OCI-LY7 (cell line): ENCODE data around the gene RBM47. TPM values are rescaled to one million over a fixed set of nuclear protein-coding genes. Genes with fewer than 3 reads are reported as not detected.
"Not testable (repeated sequence)": the region's sequence is repeated elsewhere in the genome, so short reads cannot be mapped to it uniquely, and the experiment has no call there.

Source experiments
- BruUV-seq: library from RNA; stranded (reverse); fragments of 400-500 nt; replicated peaks from 2 replicates; lab custom pipeline; 2021; lab: Mats Ljungman, UMichigan
- CTCF ChIA-PET: fragments of 300-600 bp; sonication (Branson Sonifier 250); formaldehyde crosslinking; loops from one replicate; lab custom pipeline; 2022; ENCODE audit warnings: antibody characterized with exemption; ENCODE audit not compliant: unreplicated experiment; lab: Charles Lee
- POLR2A ChIA-PET: fragments of 300-600 bp; sonication (Branson Sonifier 250); formaldehyde crosslinking; loops from one replicate; lab custom pipeline; 2022; ENCODE audit warnings: antibody characterized with exemption; lab: Charles Lee
- DNase-seq: peaks from one replicate; pipeline ENCODE4 v3.0.0-alpha.2; 2015; ENCODE audit warnings: low spot score
- H2AFZ ChIP-seq: fragments of 200-600 bp; sonication (generic), shearing (Covaris generic); 2 replicates; pipeline ENCODE4 v1.6.1; 2014; ENCODE audit warnings: mild to moderate bottlenecking, antibody characterized with exemption, low read length, moderate library complexity
- H3K27ac ChIP-seq: fragments of 200-600 bp; sonication (generic); 2 replicates; pipeline ENCODE4 v1.5.1; 2014; ENCODE audit warnings: mixed run types, low read depth, mild to moderate bottlenecking, moderate library complexity, low read length, inconsistent platforms; ENCODE audit not compliant: poor library complexity, severe bottlenecking
- H3K36me3 ChIP-seq: fragments of 200-600 bp; sonication (generic); 2 replicates; pipeline ENCODE4 v1.6.1; 2014; ENCODE audit warnings: mild to moderate bottlenecking, antibody characterized with exemption, low read length, moderate library complexity, mixed read lengths; ENCODE audit not compliant: insufficient read depth
- H3K4me1 ChIP-seq: fragments of 200-600 bp; sonication (generic); 2 replicates; pipeline ENCODE4 v1.5.1; 2014; ENCODE audit warnings: mild to moderate bottlenecking, low read length; ENCODE audit not compliant: insufficient read depth, poor library complexity, severe bottlenecking
- H3K4me2 ChIP-seq: fragments of 200-600 bp; sonication (generic); 2 replicates; pipeline ENCODE4 v1.6.1; 2014; ENCODE audit warnings: mild to moderate bottlenecking, low read length
- H3K4me3 ChIP-seq: fragments of 200-600 bp; sonication (generic); 2 replicates; pipeline ENCODE4 v1.5.1; 2014; ENCODE audit warnings: mild to moderate bottlenecking, low read depth, low read length; ENCODE audit not compliant: poor library complexity, severe bottlenecking
- H3K79me2 ChIP-seq: fragments of 200-600 bp; sonication (generic); 2 replicates; pipeline ENCODE4 v1.6.1; 2016; ENCODE audit warnings: low read depth, mild to moderate bottlenecking, low read length, moderate library complexity, mixed read lengths; ENCODE audit not compliant: insufficient read depth
- H3K9me2 ChIP-seq: fragments of 200-600 bp; sonication (generic); 2 replicates; pipeline ENCODE4 v1.6.1; 2016; ENCODE audit warnings: mild to moderate bottlenecking, low read length, mixed read lengths; ENCODE audit not compliant: insufficient read depth
- H3K9me3 ChIP-seq: fragments of 200-600 bp; sonication (generic); 2 replicates; pipeline ENCODE4 v1.6.1; 2014; ENCODE audit warnings: mild to moderate bottlenecking, mixed run types, low read length, mixed read lengths
- H4K20me1 ChIP-seq: fragments of 200-600 bp; sonication (generic); 2 replicates; pipeline ENCODE4 v1.6.1; 2014; ENCODE audit warnings: mild to moderate bottlenecking, antibody characterized with exemption, low read length, moderate library complexity, mixed read lengths; ENCODE audit not compliant: insufficient read depth
- EZH2phosphoT487 ChIP-seq: fragments of 200-600 bp; sonication (generic); IDR thresholded peaks from 2 replicates; pipeline ENCODE4 v1.6.1; 2018; ENCODE audit warnings: low read depth, borderline replicate concordance, mild to moderate bottlenecking, mixed run types, antibody characterized with exemption, low read length, moderate library complexity, mixed read lengths
- intact Hi-C: fragments of 100-400 bp; cut with micrococcal nuclease; formaldehyde crosslinking; loops from one replicate; pipeline ENCODE4 v1.10.0; 2022; ENCODE audit not compliant: unreplicated experiment
- total RNA-seq, 2 experiments: library from RNA; depleted of rRNA in 1 of 2; stranded (reverse); fragments of >200 nt in 1 of 2; shearing (Covaris generic) in 1 of 2; gene quantifications; 2 replicates each; pipeline ENCODE4 v1.2.3, GENCODE V29; 2014 to 2022
- TF ChIP-seq, protein P1 (sequence below): fragments of 200-600 bp; sonication (generic); conservative IDR thresholded peaks from 2 replicates; pipeline ENCODE4 v1.5.1; 2014; ENCODE audit warnings: mild to moderate bottlenecking, antibody characterized with exemption, low read length, moderate library complexity, mixed read lengths

The RBM47 gene
- total RNA-seq, 2 experiments from 2014 or later: 5.3 to 14.2 TPM

DNA sequence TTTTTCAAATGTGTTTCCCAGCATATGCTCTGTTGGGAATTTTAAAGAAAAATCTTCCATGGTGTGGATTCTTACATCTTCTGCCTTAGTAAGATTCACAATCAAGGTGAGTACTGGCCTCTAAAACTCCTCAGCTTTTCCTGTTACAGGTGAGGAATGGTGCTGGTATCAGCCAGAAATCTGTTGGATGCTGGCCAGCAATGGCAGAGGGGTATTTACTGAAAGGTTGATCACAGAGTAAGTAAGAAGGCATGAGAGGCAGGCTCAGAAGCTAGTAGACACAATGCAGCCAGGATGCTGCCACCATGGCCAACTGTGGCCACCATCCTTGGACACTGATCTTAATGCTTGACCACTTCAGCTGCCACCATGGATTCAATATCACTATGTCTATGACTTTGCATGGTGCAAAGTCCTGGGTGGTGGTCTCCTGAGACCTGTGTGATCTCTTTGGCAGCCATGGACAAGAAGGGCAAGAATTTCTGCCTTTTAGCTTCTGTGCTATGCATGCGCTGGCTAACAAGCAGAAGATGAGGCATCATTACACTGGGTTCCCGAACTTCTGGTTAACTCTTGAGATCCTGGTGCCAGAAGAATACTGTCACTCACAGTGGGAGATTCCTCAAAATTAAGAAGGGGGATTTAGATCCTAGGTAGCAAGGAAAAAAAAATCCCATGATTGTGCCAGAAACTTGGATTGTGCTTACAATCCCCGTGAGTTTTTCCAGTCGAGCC lies 234.3 kb downstream of the RBM47 start:
- Histone ChIP-seq H3K36me3 (no peaks in the 10 kb centered on the region), H3K27ac (no peak overlapping the region), H3K4me2 (0 out of 2 replicates have a peak overlapping the region, but pooled peaks have one; percentile 5), H3K9me3 (no peaks in the 10 kb centered on the region), H3K4me3 (no peak overlapping the region), H3K79me2 (no peaks in the 10 kb centered on the region), H3K9me2 (no peaks in the 10 kb centered on the region), H4K20me1 (no peaks in the 10 kb centered on the region), H3K4me1 (peaks cover 7% of the 10 kb centered on the region), H2AFZ (no peak overlapping the region)
- intact Hi-C loops: no loop called here
- CTCF ChIA-PET: no interaction called here
- no peak for TF ChIP-seq EZH2phosphoT487
- TF ChIP-seq, protein P1, sequence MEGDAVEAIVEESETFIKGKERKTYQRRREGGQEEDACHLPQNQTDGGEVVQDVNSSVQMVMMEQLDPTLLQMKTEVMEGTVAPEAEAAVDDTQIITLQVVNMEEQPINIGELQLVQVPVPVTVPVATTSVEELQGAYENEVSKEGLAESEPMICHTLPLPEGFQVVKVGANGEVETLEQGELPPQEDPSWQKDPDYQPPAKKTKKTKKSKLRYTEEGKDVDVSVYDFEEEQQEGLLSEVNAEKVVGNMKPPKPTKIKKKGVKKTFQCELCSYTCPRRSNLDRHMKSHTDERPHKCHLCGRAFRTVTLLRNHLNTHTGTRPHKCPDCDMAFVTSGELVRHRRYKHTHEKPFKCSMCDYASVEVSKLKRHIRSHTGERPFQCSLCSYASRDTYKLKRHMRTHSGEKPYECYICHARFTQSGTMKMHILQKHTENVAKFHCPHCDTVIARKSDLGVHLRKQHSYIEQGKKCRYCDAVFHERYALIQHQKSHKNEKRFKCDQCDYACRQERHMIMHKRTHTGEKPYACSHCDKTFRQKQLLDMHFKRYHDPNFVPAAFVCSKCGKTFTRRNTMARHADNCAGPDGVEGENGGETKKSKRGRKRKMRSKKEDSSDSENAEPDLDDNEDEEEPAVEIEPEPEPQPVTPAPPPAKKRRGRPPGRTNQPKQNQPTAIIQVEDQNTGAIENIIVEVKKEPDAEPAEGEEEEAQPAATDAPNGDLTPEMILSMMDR: no peak
- POLR2A ChIA-PET: no interaction called here
- no peak for DNase-seq
- no TSS peak for BruUV-seq

DNA sequence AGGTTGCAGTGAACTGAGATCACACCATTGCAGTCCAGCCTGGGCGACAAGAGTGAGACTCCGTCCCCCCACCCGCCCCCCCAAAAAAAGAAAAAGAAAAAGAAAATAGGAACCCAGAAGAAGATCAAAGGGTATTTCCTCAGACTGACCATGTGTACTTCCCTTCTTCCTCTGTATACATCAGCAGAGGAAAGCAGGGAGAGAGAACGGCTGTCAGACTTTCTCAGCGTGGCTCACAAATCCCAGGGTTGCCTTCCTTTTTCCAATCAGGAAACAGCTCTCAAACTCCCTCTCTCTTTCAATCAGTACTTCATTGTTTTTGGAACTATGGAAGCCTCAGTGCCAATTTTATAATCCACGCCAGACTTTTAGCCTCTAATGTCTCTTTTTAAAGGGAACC lies 235.4 kb downstream of the RBM47 start:
- Histone ChIP-seq H2AFZ (no peak overlapping the region), H3K4me1 (peaks cover 7% of the 10 kb centered on the region), H3K27ac (no peak overlapping the region), H3K4me3 (no peak overlapping the region), H3K36me3 (no peaks in the 10 kb centered on the region), H3K9me2 (no peaks in the 10 kb centered on the region), H3K4me2 (no peak overlapping the region), H4K20me1 (no peaks in the 10 kb centered on the region), H3K79me2 (no peaks in the 10 kb centered on the region), H3K9me3 (no peaks in the 10 kb centered on the region)
- POLR2A ChIA-PET: no interaction called here
- intact Hi-C loops: no loop called here
- no peak for TF ChIP-seq EZH2phosphoT487
- TF ChIP-seq, protein P1: no peak
- no peak for DNase-seq
- BruUV-seq: no TSS peak
- CTCF ChIA-PET: no interaction called here

GRCh38 chr4:40392241-40392640 lies 237.4 kb downstream of the RBM47 start:
- H4K20me1 ChIP-seq, intact Hi-C loops, DNase-seq, H3K4me3 ChIP-seq, H3K4me1 ChIP-seq, H3K36me3 ChIP-seq, H3K4me2 ChIP-seq, BruUV-seq, H2AFZ ChIP-seq, H3K9me2 ChIP-seq, CTCF ChIA-PET, H3K27ac ChIP-seq, H3K9me3 ChIP-seq, H3K79me2 ChIP-seq: not testable (repeated sequence)
- POLR2A ChIA-PET: interaction anchor here (0.5 to 1.3 kb wide), 4 partner anchors 14 to 1160 kb away, joined by 3 read pairs; no protein-coding TSS in a partner anchor
